Measurements from ENCODE around the gene AQP3.
"Not testable (repeated sequence)": the region's sequence is repeated elsewhere in the genome, so short reads cannot be mapped to it uniquely, and the experiment has no call there.

AQP3 gene

GRCh38 chr9:33407061-33407460 lies 40.3 kb downstream of the AQP3 start:
- no peak for DNase-seq

- no peak for DNase-seq
These were observed 42.5 kb downstream of the AQP3 start for GRCh38 chr9:33404788-33405362.

GRCh38 chr9:33403941-33404787 lies 43.2 kb downstream of the AQP3 start:
- DNase-seq = no peak

- not testable (repeated sequence) for DNase-seq
These were observed 45.0 kb downstream of the AQP3 start, which contains the start of gene AQP7 for GRCh38 chr9:33402371-33402770. Gene AQP7 (minus strand): TSS chr9:33402568. CDS start chr9:33401262, 1,306 bp downstream.

- not testable (repeated sequence) for DNase-seq
These were observed 45.6 kb downstream of the AQP3 start for GRCh38 chr9:33401809-33402208.

GRCh38 chr9:33399047-33399446 lies 48.3 kb downstream of the AQP3 start:
- DNase-seq = not testable (repeated sequence)

GRCh38 chr9:33397801-33398200 lies 49.6 kb downstream of the AQP3 start:
- not testable (repeated sequence) for DNase-seq

GRCh38 chr9:33395159-33395879 lies 52.1 kb downstream of the AQP3 start:
- not testable (repeated sequence) for DNase-seq

GRCh38 chr9:33393986-33394385 lies 53.4 kb downstream of the AQP3 start:
- DNase-seq = not testable (repeated sequence)

- no peak for DNase-seq
These were observed 53.8 kb downstream of the AQP3 start for GRCh38 chr9:33393581-33393980.

GRCh38 chr9:33392591-33393021 lies 54.8 kb downstream of the AQP3 start:
- DNase-seq = not testable (repeated sequence)
